ENCODE measurements around the gene XCR1. TPM values are rescaled to one million over a fixed set of nuclear protein-coding genes. Genes with fewer than 3 reads are reported as not detected.

The XCR1 gene
- total and polyA plus RNA-seq, 2 donors (not counting 3 experiments of a cell fraction or from before 2014, with no cell fraction given) = not detected

- TF ChIP-seq GATA2 (IDR thresholded peaks at IDR 0.05; ENCODE audit: insufficient read depth, insufficient read length, low read depth, low read length) (no peak), CTCF (IDR thresholded peaks at IDR 0.05; ENCODE audit: extremely low read depth in 1 of 2, insufficient read depth in 1 of 2, low read depth in 1 of 2, low read length in 2 of 2) (no peak), FOS (IDR thresholded peaks at IDR 0.05; ENCODE audit: borderline replicate concordance, insufficient read depth, low read length) (no peak), POLR2A (IDR thresholded peaks at IDR 0.05; ENCODE audit: low read depth, low read length) (no peak), EZH2 (IDR thresholded peaks at IDR 0.05; ENCODE audit: borderline replicate concordance, low read depth, low read length, severe bottlenecking) (no peak), POLR2AphosphoS5 (IDR thresholded peaks at IDR 0.05; ENCODE audit: insufficient read depth, low read depth, low read length) (no peak), MYC (IDR thresholded peaks at IDR 0.05; ENCODE audit: low read depth, low read length) (no peak), JUN (IDR thresholded peaks at IDR 0.05; ENCODE audit: borderline replicate concordance, insufficient read depth, insufficient read length, low read depth) (no peak), MAX (IDR thresholded peaks at IDR 0.05; ENCODE audit: insufficient read depth, insufficient read length) (no peak)
- no peaks in the 10 kb centered on the region for H4K20me1 ChIP-seq (replicated peaks; ENCODE audit: control insufficient read depth, extremely low read depth, insufficient read depth, low read length)
- no peak overlapping the region for H3K4me2 ChIP-seq (ENCODE audit: insufficient read depth, low read length)
- H3K4me1 ChIP-seq (ENCODE audit: control insufficient read depth, extremely low read depth, insufficient read depth, low read length) = no peaks in the 10 kb centered on the region
- H3K27ac ChIP-seq (ENCODE audit: insufficient read depth, low read depth, low read length) = no peak overlapping the region
- no peaks in the 10 kb centered on the region for H3K9me3 ChIP-seq (replicated peaks; ENCODE audit: control insufficient read depth, insufficient read depth, low read length)
- no peak overlapping the region for H3K9ac ChIP-seq (replicated peaks; ENCODE audit: extremely low read depth, insufficient read depth, low read length)
- no peaks in the 10 kb centered on the region for H3K79me2 ChIP-seq (ENCODE audit: control insufficient read depth, insufficient read depth, low read length)
- BruUV-seq (replicated peaks) = no TSS peak
- no peak for DNase-seq (ENCODE audit: low read depth, low spot score)
- intact Hi-C loops (cut with micrococcal nuclease) = no loop called here
- no peaks in the 10 kb centered on the region for H3K36me3 ChIP-seq (ENCODE audit: control insufficient read depth in 2 of 2, extremely low read depth in 1 of 2, insufficient read depth in 2 of 2, low read length in 2 of 2)
- POLR2A ChIA-PET = no interaction called here
- H2AFZ ChIP-seq (ENCODE audit: low read depth, low read length) = no peak overlapping the region
- no peaks in the 10 kb centered on the region for H3K9me1 ChIP-seq (replicated peaks; ENCODE audit: control insufficient read depth, extremely low read depth, insufficient read depth, low read length)
- peaks cover 4 to 13% of the 10 kb centered on the region in 2 experiments for H3K27me3 ChIP-seq (ENCODE audit: control insufficient read depth in 2 of 2, insufficient read depth in 2 of 2, low read length in 2 of 2)
- H3K4me3 ChIP-seq (replicated peaks in 1 of 3; ENCODE audit: insufficient read depth in 1 of 3, low read depth in 1 of 3, low read length in 3 of 3) = no peak overlapping the region
- no peak for FAIRE-seq
- dilution Hi-C loops (cut with MboI; ENCODE audit: extremely low pct_ligation_motif_present, low sequenced_read_pairs) = no loop called here
- CTCF ChIA-PET = no interaction called here
These were observed 8.9 kb upstream of the XCR1 start for GRCh38 chr3:46036191-46036590.
